ENCODE data around the gene CHD6.

CHD6 gene

GRCh38 chr20:41444821-41445220, 173.4 kb downstream of the CHD6 start:
- no peaks in the 10 kb centered on the region for H3K9me3 ChIP-seq (ENCODE audit: control insufficient read depth, insufficient read depth, low read depth, low read length)
- H3K4me1 ChIP-seq (ENCODE audit: control insufficient read depth, insufficient read depth, low read length): no peaks in the 10 kb centered on the region
- no peak for TF ChIP-seq AEBP2 (tag by site-specific recombination; IDR thresholded peaks at IDR 0.05; ENCODE audit: borderline replicate concordance)
- TF ChIP-seq, protein P1, sequence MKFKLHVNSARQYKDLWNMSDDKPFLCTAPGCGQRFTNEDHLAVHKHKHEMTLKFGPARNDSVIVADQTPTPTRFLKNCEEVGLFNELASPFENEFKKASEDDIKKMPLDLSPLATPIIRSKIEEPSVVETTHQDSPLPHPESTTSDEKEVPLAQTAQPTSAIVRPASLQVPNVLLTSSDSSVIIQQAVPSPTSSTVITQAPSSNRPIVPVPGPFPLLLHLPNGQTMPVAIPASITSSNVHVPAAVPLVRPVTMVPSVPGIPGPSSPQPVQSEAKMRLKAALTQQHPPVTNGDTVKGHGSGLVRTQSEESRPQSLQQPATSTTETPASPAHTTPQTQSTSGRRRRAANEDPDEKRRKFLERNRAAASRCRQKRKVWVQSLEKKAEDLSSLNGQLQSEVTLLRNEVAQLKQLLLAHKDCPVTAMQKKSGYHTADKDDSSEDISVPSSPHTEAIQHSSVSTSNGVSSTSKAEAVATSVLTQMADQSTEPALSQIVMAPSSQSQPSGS (tag by site-specific recombination; IDR thresholded peaks at IDR 0.05; ENCODE audit: low read depth): no peak
- TF ChIP-seq, protein P2, sequence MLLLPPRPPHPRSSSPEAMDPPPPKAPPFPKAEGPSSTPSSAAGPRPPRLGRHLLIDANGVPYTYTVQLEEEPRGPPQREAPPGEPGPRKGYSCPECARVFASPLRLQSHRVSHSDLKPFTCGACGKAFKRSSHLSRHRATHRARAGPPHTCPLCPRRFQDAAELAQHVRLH (tag by site-specific recombination; IDR thresholded peaks at IDR 0.05): no peak
- TF ChIP-seq ZNF335 (tag by site-specific recombination; conservative IDR thresholded peaks at IDR 0.05): no peak
- no peak for TF ChIP-seq ZNF24 (tag by site-specific recombination; IDR thresholded peaks at IDR 0.05)
- H3K36me3 ChIP-seq (ENCODE audit: control insufficient read depth in 2 of 2, insufficient read depth in 1 of 2, low read length in 2 of 2): peaks cover 0 to 95% of the 10 kb centered on the region in 2 experiments; a peak in 1 of 3 replicates
- POLR2A ChIA-PET: no interaction called here
- H3K27ac ChIP-seq (ENCODE audit: extremely low read depth, low read depth, low read length): no peak overlapping the region
- CTCF ChIA-PET: interaction anchor here (0.6 kb wide), 1 partner anchor 101 kb away, joined by 3 read pairs; no protein-coding TSS in a partner anchor
- no peak overlapping the region for H3K4me3 ChIP-seq (ENCODE audit: low read depth, low read length)

- CTCF ChIA-PET: interaction anchor here (0.6 kb wide), 1 partner anchor 92 kb away, joined by 3 read pairs; no protein-coding TSS in a partner anchor
- Histone ChIP-seq H3K4me1 (ENCODE audit: control insufficient read depth, insufficient read depth, low read length) (no peaks in the 10 kb centered on the region), H3K27ac (ENCODE audit: extremely low read depth, low read depth, low read length) (no peak overlapping the region), H3K36me3 (ENCODE audit: control insufficient read depth in 2 of 2, insufficient read depth in 1 of 2, low read length in 2 of 2) (peaks cover 0 to 96% of the 10 kb centered on the region in 2 experiments; a peak in 2 of 3 replicates), H3K4me3 (ENCODE audit: low read depth, low read length) (no peak overlapping the region), H3K9me3 (ENCODE audit: control insufficient read depth, insufficient read depth, low read depth, low read length) (no peaks in the 10 kb centered on the region)
- POLR2A ChIA-PET: no interaction called here
- no peak for TF ChIP-seq ZNF423 (tag by site-specific recombination; IDR thresholded peaks at IDR 0.05)
- TF ChIP-seq ZNF274 (IDR thresholded peaks at IDR 0.05; ENCODE audit: low read length): no peak
- no peak for TF ChIP-seq ZNF274 (tag by site-specific recombination; IDR thresholded peaks at IDR 0.05; ENCODE audit: borderline replicate concordance)
- TF ChIP-seq HIC1 (tag by site-specific recombination; IDR thresholded peaks at IDR 0.05): no peak
- TF ChIP-seq ZNF548 (tag by site-specific recombination; IDR thresholded peaks at IDR 0.05): no peak
- no peak for TF ChIP-seq ZNF596 (tag by site-specific recombination; IDR thresholded peaks at IDR 0.05)
- no peak for TF ChIP-seq ZBTB6 (tag by site-specific recombination; IDR thresholded peaks at IDR 0.05)
- TF ChIP-seq ZNF561 (tag by site-specific recombination; IDR thresholded peaks at IDR 0.05; ENCODE audit: borderline replicate concordance): no peak
- no peak for TF ChIP-seq ZNF121 (tag by site-specific recombination; IDR thresholded peaks at IDR 0.05)
- TF ChIP-seq SP7 (tag by site-specific recombination; IDR thresholded peaks at IDR 0.05): no peak
- no peak for TF ChIP-seq ZNF311 (tag by site-specific recombination; IDR thresholded peaks at IDR 0.05; ENCODE audit: borderline replicate concordance)
- TF ChIP-seq ZNF837 (tag by site-specific recombination; IDR thresholded peaks at IDR 0.05): no peak
- TF ChIP-seq, protein P3, sequence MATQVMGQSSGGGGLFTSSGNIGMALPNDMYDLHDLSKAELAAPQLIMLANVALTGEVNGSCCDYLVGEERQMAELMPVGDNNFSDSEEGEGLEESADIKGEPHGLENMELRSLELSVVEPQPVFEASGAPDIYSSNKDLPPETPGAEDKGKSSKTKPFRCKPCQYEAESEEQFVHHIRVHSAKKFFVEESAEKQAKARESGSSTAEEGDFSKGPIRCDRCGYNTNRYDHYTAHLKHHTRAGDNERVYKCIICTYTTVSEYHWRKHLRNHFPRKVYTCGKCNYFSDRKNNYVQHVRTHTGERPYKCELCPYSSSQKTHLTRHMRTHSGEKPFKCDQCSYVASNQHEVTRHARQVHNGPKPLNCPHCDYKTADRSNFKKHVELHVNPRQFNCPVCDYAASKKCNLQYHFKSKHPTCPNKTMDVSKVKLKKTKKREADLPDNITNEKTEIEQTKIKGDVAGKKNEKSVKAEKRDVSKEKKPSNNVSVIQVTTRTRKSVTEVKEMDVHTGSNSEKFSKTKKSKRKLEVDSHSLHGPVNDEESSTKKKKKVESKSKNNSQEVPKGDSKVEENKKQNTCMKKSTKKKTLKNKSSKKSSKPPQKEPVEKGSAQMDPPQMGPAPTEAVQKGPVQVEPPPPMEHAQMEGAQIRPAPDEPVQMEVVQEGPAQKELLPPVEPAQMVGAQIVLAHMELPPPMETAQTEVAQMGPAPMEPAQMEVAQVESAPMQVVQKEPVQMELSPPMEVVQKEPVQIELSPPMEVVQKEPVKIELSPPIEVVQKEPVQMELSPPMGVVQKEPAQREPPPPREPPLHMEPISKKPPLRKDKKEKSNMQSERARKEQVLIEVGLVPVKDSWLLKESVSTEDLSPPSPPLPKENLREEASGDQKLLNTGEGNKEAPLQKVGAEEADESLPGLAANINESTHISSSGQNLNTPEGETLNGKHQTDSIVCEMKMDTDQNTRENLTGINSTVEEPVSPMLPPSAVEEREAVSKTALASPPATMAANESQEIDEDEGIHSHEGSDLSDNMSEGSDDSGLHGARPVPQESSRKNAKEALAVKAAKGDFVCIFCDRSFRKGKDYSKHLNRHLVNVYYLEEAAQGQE (tag by site-specific recombination; IDR thresholded peaks at IDR 0.05): no peak
- TF ChIP-seq SP3 (tag by site-specific recombination; IDR thresholded peaks at IDR 0.05): no peak
- no peak for TF ChIP-seq ZFP41 (tag by site-specific recombination; IDR thresholded peaks at IDR 0.05; ENCODE audit: borderline replicate concordance)
- TF ChIP-seq ZFP3 (tag by site-specific recombination; IDR thresholded peaks at IDR 0.05; ENCODE audit: low read depth): no peak
- TF ChIP-seq KLF1 (tag by site-specific recombination; IDR thresholded peaks at IDR 0.05): no peak
Measured at GRCh38 chr20:41443691-41444090, 174.5 kb downstream of the CHD6 start.
